ENCODE results near the gene DDX47.

- no peak for TF ChIP-seq CTCF (IDR thresholded peaks at IDR 0.05; ENCODE audit: insufficient read depth, low read length, poor library complexity, severe bottlenecking)
- TF ChIP-seq EZH2phosphoT487 (conservative IDR thresholded peaks at IDR 0.05; ENCODE audit: low read length) = no peak
These were observed 48.3 kb upstream of the DDX47 start for GRCh38 chr12:12764824-12765223.

All from SU-DHL-6 (cell line).